Astrocyte of the cerebellum (primary cell): ENCODE data around the gene ZNF366.

Source experiments
- DNase-seq: peaks from one replicate; pipeline ENCODE4 v3.0.0-alpha.2; 2011; ENCODE audit warnings: low read depth
- H3K4me3 ChIP-seq: 2 replicates; pipeline ENCODE4 v1.5.1; 2011; ENCODE audit warnings: mild to moderate bottlenecking, low read depth, low read length, moderate library complexity
- in situ Hi-C: cut with HindIII; loops from 2 replicates; pipeline ENCODE4 v1.10.0; 2017; ENCODE audit warnings: low sequenced_read_pairs
- TF ChIP-seq, protein P1 (sequence below): IDR thresholded peaks from 2 replicates; pipeline ENCODE4 v1.5.1; 2012; ENCODE audit warnings: low read length, low read depth, moderate library complexity, mild to moderate bottlenecking; ENCODE audit errors: missing control alignments

The ZNF366 gene

DNA sequence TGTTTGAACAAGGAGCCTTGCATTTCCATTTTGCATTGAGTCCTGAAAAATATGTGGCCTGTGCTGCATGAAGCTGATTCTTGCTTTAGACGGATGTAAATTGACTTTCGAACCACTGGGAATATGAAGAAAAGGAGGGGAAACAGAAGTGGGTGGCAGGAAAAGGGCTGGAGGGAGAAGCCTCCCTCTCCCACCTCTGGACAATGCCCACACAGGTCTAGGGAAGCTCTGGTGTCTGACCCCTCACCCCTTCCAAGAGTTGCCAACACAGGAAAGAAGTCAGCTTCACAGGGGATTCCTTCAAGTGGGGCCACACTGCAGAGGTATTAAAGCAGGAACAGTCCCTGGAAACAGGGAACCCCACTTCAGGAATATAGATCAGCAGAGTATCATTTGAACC lies 52.2 kb downstream of the ZNF366 start:
- in situ Hi-C loops = no loop called here
- TF ChIP-seq, protein P1, sequence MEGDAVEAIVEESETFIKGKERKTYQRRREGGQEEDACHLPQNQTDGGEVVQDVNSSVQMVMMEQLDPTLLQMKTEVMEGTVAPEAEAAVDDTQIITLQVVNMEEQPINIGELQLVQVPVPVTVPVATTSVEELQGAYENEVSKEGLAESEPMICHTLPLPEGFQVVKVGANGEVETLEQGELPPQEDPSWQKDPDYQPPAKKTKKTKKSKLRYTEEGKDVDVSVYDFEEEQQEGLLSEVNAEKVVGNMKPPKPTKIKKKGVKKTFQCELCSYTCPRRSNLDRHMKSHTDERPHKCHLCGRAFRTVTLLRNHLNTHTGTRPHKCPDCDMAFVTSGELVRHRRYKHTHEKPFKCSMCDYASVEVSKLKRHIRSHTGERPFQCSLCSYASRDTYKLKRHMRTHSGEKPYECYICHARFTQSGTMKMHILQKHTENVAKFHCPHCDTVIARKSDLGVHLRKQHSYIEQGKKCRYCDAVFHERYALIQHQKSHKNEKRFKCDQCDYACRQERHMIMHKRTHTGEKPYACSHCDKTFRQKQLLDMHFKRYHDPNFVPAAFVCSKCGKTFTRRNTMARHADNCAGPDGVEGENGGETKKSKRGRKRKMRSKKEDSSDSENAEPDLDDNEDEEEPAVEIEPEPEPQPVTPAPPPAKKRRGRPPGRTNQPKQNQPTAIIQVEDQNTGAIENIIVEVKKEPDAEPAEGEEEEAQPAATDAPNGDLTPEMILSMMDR = no peak
- H3K4me3 ChIP-seq = no peak overlapping the region
- DNase-seq = no peak

DNA sequence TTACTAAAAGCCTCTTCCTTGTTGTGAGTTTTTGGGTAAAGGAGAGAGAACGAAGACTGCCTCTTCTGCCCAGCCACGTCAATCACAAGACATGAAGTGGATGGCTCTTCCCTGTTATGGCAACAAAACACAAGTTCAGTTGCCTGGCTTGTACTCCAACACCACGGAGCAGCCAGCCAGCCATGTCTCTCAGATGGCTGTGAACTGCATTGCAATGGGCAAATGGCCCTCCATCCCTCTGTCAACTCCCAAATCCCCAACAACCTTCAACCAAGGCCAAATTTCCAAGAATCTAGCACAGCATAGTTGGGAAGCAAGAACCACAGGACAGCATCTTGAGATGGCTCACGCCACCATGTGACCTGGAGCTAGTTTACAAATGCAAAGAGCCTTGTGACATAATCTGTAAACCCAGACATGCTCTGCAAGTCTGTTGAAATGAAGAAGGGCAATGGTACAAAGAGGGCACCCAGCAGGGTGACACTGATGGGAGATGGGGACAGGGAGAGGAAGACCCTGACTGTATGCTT lies 53.9 kb downstream of the ZNF366 start:
- no peak for DNase-seq
- TF ChIP-seq, protein P1 = no peak
- in situ Hi-C loops = no loop called here
- no peak overlapping the region for H3K4me3 ChIP-seq

DNA sequence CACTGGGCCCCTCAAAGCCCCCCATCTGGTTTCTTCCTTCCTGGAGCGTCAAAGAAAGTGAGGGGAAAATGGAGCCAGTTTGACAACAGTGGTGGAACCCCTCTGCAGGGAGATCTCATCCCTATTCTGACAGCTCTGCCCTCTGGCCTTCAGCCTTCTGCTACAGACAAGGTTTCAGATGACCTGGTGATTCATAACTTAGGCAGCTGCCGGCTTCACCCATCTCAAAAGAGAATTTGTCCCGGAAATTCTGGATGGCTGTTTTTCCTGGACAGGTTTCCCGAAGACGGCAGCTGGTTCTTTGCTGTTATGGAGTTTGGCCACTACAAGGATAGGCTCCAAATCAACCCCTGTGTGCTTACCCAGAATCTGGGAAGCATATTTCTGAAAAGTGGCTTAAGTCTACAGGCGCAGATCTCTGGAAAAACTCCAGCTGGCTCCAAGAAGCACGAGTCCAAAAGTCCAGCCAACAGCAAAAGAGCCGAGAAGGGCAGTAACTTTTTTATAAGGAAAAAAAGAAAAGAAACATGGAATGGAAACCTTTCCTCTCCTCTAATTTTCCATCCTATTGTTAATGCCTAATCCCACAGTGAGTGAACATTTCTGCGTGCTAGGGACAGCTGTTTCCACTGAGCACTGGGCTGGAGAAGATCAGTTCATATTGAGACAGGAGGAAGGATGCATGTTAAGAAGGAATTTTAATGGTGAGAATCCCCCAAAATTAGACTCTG lies 54.5 kb downstream of the ZNF366 start:
- no peak overlapping the region for H3K4me3 ChIP-seq
- peak; percentile 79 for DNase-seq
- in situ Hi-C loops = no loop called here
- TF ChIP-seq, protein P1 = no peak

DNA sequence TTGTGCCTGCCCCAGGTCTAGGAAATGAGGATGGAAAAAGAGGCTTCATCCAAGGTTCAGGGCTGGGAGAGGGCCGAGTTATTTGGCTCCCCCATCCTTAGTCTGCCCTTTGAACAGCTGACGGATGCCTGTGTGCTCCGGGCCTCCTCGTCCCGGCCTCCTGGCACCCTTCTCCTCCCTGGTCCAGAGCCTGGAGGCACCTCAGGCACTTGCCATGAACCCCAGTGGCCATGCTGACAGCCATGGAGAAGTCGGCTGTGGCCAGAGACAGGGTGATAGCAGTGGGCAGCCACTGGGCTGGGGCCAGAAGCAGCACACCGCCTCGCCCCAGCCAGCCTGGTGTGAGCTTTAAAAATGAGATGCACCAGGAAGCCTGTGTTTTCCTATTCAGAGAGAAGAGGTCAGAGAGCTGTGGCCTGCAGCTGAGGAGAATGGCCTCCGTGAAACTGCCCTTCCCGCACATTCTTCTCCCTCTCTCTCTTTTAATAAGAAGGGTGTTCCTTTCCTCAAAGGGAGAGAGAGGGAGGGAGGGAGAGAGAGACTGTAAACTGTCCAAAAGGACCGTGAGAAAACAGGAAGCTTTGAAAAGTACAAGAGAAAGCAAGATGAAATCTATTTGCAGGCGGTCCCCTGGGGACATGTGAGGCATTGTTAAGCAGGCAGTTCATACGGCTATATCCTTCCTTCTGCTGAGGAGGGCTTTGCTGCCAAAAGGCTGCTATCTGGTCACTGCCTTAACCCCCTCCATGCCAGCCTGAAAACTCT lies 55.3 kb downstream of the ZNF366 start:
- peak; percentile 81 for DNase-seq
- in situ Hi-C loops = no loop called here
- TF ChIP-seq, protein P1 = no peak
- no peak overlapping the region for H3K4me3 ChIP-seq

DNA sequence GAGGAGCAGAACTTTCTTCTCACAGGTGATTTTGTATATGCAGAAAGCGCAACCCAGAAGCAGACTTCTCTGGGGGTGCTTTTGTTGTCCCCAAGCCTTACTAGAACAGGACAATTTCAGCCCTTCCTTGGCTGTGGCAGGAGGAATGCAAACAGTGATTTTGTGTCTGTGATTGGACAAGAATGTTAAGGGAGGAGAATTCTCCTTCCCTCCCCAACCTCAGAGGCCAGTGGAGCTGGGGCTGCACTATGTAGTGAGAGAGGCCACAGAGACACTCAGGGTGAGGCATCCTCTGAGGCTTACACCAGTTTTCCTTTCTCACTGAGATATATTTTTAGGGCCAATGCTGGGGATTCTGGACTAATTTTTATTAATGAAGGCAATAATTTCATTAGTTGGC lies 58.8 kb downstream of the ZNF366 start:
- no peak for DNase-seq
- in situ Hi-C loops = no loop called here
- H3K4me3 ChIP-seq = no peak overlapping the region
- TF ChIP-seq, protein P1 = no peak

DNA sequence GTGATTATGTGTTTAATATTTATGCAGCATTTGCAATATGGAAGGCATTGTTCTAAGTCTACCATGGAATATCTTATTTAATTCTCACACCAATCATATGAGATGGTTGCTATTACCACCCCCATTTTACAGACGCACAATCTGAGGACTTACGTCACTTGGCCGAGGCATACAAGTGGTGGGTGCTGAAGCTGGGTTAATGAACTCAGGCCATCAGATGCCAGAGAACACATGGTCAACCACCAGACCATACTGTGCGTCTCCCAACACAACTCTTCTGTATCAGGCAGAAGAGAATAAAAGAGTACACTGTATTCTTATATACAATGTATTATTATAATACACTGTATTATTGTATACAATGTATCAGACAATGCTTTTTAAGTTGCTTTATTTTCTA lies 59.5 kb downstream of the ZNF366 start:
- TF ChIP-seq, protein P1 = no peak
- in situ Hi-C loops = no loop called here
- DNase-seq = no peak
- no peak overlapping the region for H3K4me3 ChIP-seq
